IMR-90 (cell line): Measurements from ENCODE around the gene IBA57.

Experiments used
- BHLHE40 ChIP-seq: fragments of 150-350 bp; IDR thresholded peaks from 2 replicates; pipeline ENCODE4 v1.6.1; 2016; ENCODE audit warnings: mild to moderate bottlenecking, low read depth, low read length
- CEBPB ChIP-seq: IDR thresholded peaks from 2 replicates; pipeline ENCODE4 v1.6.1; 2012; ENCODE audit warnings: low read depth, low read length, improper control_type of control experiment
- MAZ ChIP-seq: IDR thresholded peaks from 2 replicates; pipeline ENCODE4 v1.6.1; 2012; ENCODE audit warnings: low read depth, mild to moderate bottlenecking, low read length, improper control_type of control experiment, moderate library complexity, borderline replicate concordance
- NFE2L2 ChIP-seq: fragments of 150-350 bp; IDR thresholded peaks from 2 replicates; pipeline ENCODE4 v1.6.1; 2016; ENCODE audit warnings: low read depth, mild to moderate bottlenecking, low read length
- POLR2A ChIP-seq: IDR thresholded peaks from 2 replicates; pipeline ENCODE4 v1.6.1; 2012; ENCODE audit warnings: mild to moderate bottlenecking, low read depth, low read length
- RFX5 ChIP-seq: IDR thresholded peaks from 2 replicates; pipeline ENCODE4 v1.8.0; 2012; ENCODE audit warnings: low read depth, mild to moderate bottlenecking, low read length, moderate library complexity
- TF ChIP-seq, protein P1 (sequence below): conservative IDR thresholded peaks from 2 replicates; pipeline ENCODE4 v1.5.1; 2012; ENCODE audit warnings: mild to moderate bottlenecking, low read depth, low read length, improper control_type of control experiment

GRCh38 chr1:228222548-228222947 lies 56.9 kb downstream of the IBA57 start:
- TF ChIP-seq RFX5 (no peak), POLR2A (no peak), BHLHE40 (no peak), MAZ (no peak), CEBPB (no peak), NFE2L2 (no peak)
- TF ChIP-seq, protein P1, sequence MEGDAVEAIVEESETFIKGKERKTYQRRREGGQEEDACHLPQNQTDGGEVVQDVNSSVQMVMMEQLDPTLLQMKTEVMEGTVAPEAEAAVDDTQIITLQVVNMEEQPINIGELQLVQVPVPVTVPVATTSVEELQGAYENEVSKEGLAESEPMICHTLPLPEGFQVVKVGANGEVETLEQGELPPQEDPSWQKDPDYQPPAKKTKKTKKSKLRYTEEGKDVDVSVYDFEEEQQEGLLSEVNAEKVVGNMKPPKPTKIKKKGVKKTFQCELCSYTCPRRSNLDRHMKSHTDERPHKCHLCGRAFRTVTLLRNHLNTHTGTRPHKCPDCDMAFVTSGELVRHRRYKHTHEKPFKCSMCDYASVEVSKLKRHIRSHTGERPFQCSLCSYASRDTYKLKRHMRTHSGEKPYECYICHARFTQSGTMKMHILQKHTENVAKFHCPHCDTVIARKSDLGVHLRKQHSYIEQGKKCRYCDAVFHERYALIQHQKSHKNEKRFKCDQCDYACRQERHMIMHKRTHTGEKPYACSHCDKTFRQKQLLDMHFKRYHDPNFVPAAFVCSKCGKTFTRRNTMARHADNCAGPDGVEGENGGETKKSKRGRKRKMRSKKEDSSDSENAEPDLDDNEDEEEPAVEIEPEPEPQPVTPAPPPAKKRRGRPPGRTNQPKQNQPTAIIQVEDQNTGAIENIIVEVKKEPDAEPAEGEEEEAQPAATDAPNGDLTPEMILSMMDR = no peak
